B cell (primary cell): ENCODE results near the gene GIT1. TPM values are rescaled to one million over a fixed set of nuclear protein-coding genes. Genes with fewer than 3 reads are reported as not detected.

Experiments used
- ATAC-seq: fragments of 200-7000 bp; cut with Tn5 transposase; one replicate; pipeline ENCODE4 v1.10.0; 2021; ENCODE audit warnings: low read depth, mild to moderate bottlenecking, moderate number of reproducible peaks, moderate library complexity
- CTCF ChIA-PET: fragments of 350-600 bp; sonication (Branson Sonifier 250); formaldehyde crosslinking; loops from one replicate; lab custom pipeline; 2021; ENCODE audit warnings: antibody characterized with exemption, inconsistent platforms; lab: Charles Lee
- POLR2A ChIA-PET: fragments of 350-600 bp; sonication (Branson Sonifier 250); formaldehyde crosslinking; loops from one replicate; lab custom pipeline; 2021; ENCODE audit warnings: antibody characterized with exemption; lab: Charles Lee
- DNase-seq: peaks from one replicate; pipeline ENCODE4 v3.0.0; 2013
- H2AFZ ChIP-seq: 2 replicates; pipeline ENCODE4 v1.6.1; 2012; ENCODE audit warnings: mild to moderate bottlenecking, low read depth, low read length; ENCODE audit not compliant: insufficient read depth, poor library complexity, severe bottlenecking
- H3K27ac ChIP-seq, 2 donors: 1 replicate in 1 of 2; 2 replicates in 1 of 2; pipeline ENCODE4 v1.5.1; 2012 to 2013; ENCODE audit warnings: low read length in 2 of 2, mild to moderate bottlenecking in 2 of 2, moderate library complexity in 1 of 2
- H3K27me3 ChIP-seq, 4 experiments: fragments of 200-600 bp in 1 of 4; sonication (generic) in 1 of 4; replicated peaks in 1 of 4; 1 replicate in 2 of 4; 2 replicates in 2 of 4; pipeline versions ENCODE4 v1.6.1 to v1.7.0; 2013 to 2016; ENCODE audit warnings: low read length in 3 of 4, mild to moderate bottlenecking in 2 of 4, mixed read lengths in 1 of 4, moderate library complexity in 1 of 4; ENCODE audit not compliant: insufficient read depth in 4 of 4, control insufficient read depth in 3 of 4; ENCODE audit errors: control extremely low read depth in 1 of 4
- H3K36me3 ChIP-seq, 2 experiments: replicated peaks in 1 of 2; 1 replicate in 1 of 2; 2 replicates in 1 of 2; pipeline versions ENCODE4 v1.6.1 to v1.7.1; 2013; ENCODE audit warnings: low read length in 1 of 2; ENCODE audit not compliant: insufficient read depth in 2 of 2, control insufficient read depth in 1 of 2; ENCODE audit errors: control extremely low read depth in 1 of 2, extremely low read depth in 1 of 2
- H3K4me1 ChIP-seq, 2 donors: fragments of 200-600 bp in 1 of 2; sonication (generic) in 1 of 2; 1 replicate in 1 of 2; 2 replicates in 1 of 2; pipeline versions ENCODE4 v1.5.1 to v1.6.1; 2013 to 2017; ENCODE audit warnings: low read length in 2 of 2; ENCODE audit not compliant: control insufficient read depth in 2 of 2, insufficient read depth in 2 of 2
- H3K4me2 ChIP-seq: replicated peaks from 2 replicates; pipeline ENCODE3; 2012; ENCODE audit warnings: mild to moderate bottlenecking, low read depth, low read length; ENCODE audit not compliant: poor library complexity, severe bottlenecking
- H3K4me3 ChIP-seq, 5 experiments: fragments of 200-600 bp in 1 of 5; sonication (generic) in 1 of 5; 1 replicate in 3 of 5; 2 replicates in 2 of 5; pipeline versions ENCODE4 v1.5.1 to v1.7.0; 2011 to 2016; ENCODE audit warnings: low read length in 4 of 5, mild to moderate bottlenecking in 4 of 5, low read depth in 2 of 5, control low read depth in 1 of 5, moderate library complexity in 1 of 5; ENCODE audit not compliant: insufficient read depth in 1 of 5; ENCODE audit errors: control extremely low read depth in 1 of 5, extremely low read depth in 1 of 5
- H3K79me2 ChIP-seq: fragments of 200-600 bp; sonication (generic); one replicate; pipeline ENCODE4 v1.6.0; 2016; ENCODE audit warnings: low read length; ENCODE audit not compliant: control insufficient read depth, insufficient read depth
- H3K9ac ChIP-seq: fragments of 200-600 bp; sonication (generic); 2 replicates; pipeline ENCODE4 v1.6.1; 2017; ENCODE audit warnings: mild to moderate bottlenecking, low read length, moderate library complexity
- H3K9me3 ChIP-seq, 3 donors: one replicate each; pipeline versions ENCODE4 v1.6.1 to v1.7.1; 2013; ENCODE audit warnings: low read length in 2 of 3; ENCODE audit not compliant: control insufficient read depth in 2 of 3, insufficient read depth in 1 of 3; ENCODE audit errors: control extremely low read depth in 1 of 3
- H4K20me1 ChIP-seq: 2 replicates; pipeline ENCODE4 v1.6.0; 2012; ENCODE audit warnings: mild to moderate bottlenecking, low read length; ENCODE audit not compliant: insufficient read depth, control insufficient read depth, poor library complexity, severe bottlenecking
- H3K27ac Mint-ChIP-seq: one replicate; pipeline ENCODE4 v1.8.0; 2021; ENCODE audit warnings: mixed read lengths
- H3K27me3 Mint-ChIP-seq: one replicate; pipeline ENCODE4 v1.8.0; 2021; ENCODE audit warnings: mixed read lengths
- H3K4me1 Mint-ChIP-seq: one replicate; pipeline ENCODE4 v1.8.0; 2021; ENCODE audit warnings: mixed read lengths
- H3K4me3 Mint-ChIP-seq: one replicate; pipeline ENCODE4 v1.8.0; 2021; ENCODE audit warnings: mixed read lengths
- H3K9me3 Mint-ChIP-seq: one replicate; pipeline ENCODE4 v1.8.0; 2022; ENCODE audit warnings: mixed read lengths; ENCODE audit not compliant: insufficient read depth
- CTCF ChIP-seq: fragments of 200-600 bp; IDR thresholded peaks from one replicate; pipeline ENCODE4 v1.8.0; 2022; ENCODE audit warnings: antibody characterized with exemption, mild to moderate bottlenecking
- EZH2 ChIP-seq: IDR thresholded peaks from 2 replicates; pipeline ENCODE4 v1.6.1; 2012; ENCODE audit warnings: borderline replicate concordance, low read depth, mild to moderate bottlenecking, moderate library complexity, low read length; ENCODE audit not compliant: insufficient read depth, poor library complexity, severe bottlenecking
- WGBS: methylation state at CpG from one replicate; pipeline ENCODE4 v1.1.5; 2013; ENCODE audit warnings: missing lambda C conversion rate; ENCODE audit not compliant: insufficient coverage; 5-methylcytosine and 5-hydroxymethylcytosine counted together
- intact Hi-C: fragments of 100-400 bp; cut with micrococcal nuclease; formaldehyde crosslinking; loops from one replicate; pipeline ENCODE4 v1.10.0; 2022
- polyA plus RNA-seq: library from polyadenylated mRNA; depleted of rRNA; stranded (reverse); fragments of >200 nt; gene quantifications from 2 replicates; pipeline ENCODE4 v1.2.3, GENCODE V29; 2012
- total RNA-seq, 2 donors: library from RNA; stranded (reverse); fragments of 120-200 nt in 1 of 2; gene quantifications; 1 replicate in 1 of 2; 2 replicates in 1 of 2; pipeline versions ENCODE4 v1.2.3 to v1.2.4, GENCODE V29; 2013 to 2022

Gene GIT1
- total and polyA plus RNA-seq, 2 donors (not counting 1 experiment from before 2014, with no cell fraction given) = 49.3 to 61.9 TPM

DNA sequence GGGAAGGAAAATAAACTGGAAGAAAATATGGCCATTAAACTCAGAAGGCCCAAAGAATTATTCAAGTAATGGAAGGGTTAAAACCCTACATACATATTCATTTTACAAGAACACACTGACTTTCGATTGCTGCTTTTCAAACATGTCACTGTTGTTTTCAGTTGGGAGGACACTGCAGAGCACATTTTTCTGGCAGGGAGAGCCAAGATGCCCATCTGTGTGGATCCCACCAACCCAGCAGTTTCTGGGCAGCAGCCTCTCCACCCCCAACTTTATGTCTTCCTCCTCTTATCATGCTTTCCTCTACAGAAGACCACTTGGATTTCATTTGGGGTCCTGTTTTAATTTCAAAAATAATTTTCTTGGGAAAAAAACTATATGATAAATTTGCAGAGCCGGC, 40.4 kb upstream of the GIT1 start:
- H3K9ac ChIP-seq = no peak overlapping the region
- H3K4me3 Mint-ChIP-seq = no peak overlapping the region
- H3K9me3 Mint-ChIP-seq = no peaks in the 10 kb centered on the region
- H3K27me3 ChIP-seq = no peaks in the 10 kb centered on the region
- H3K27me3 Mint-ChIP-seq = no peaks in the 10 kb centered on the region
- ChIA-PET POLR2A (no interaction called here), CTCF (interaction anchor here (0.6 kb wide), 1 partner anchor 158 kb away, joined by 3 read pairs; no protein-coding TSS in a partner anchor)
- no peak overlapping the region for H2AFZ ChIP-seq
- H3K4me1 ChIP-seq = no peaks in the 10 kb centered on the region
- no peak overlapping the region for H3K27ac ChIP-seq
- DNase-seq = no peak
- 94% methylated on average over 2 of the region's 2 CpGs for WGBS
- no peak for ATAC-seq
- no peak overlapping the region for H3K4me3 ChIP-seq
- no peak overlapping the region for H3K27ac Mint-ChIP-seq
- H3K79me2 ChIP-seq = peaks cover 3% of the 10 kb centered on the region
- intact Hi-C loops = no loop called here
- H3K36me3 ChIP-seq = peaks cover 4 to 50% of the 10 kb centered on the region in 2 experiments
- TF ChIP-seq EZH2 = no peak
- TF ChIP-seq CTCF = no peak
- peaks cover 57% of the 10 kb centered on the region for H4K20me1 ChIP-seq
- H3K4me1 Mint-ChIP-seq = peaks cover 18% of the 10 kb centered on the region
- H3K9me3 ChIP-seq = no peaks in the 10 kb centered on the region
- H3K4me2 ChIP-seq = no peak overlapping the region

- H3K4me2 ChIP-seq = no peak overlapping the region
- Mint-ChIP-seq H3K4me3 (no peak overlapping the region), H3K9me3 (no peaks in the 10 kb centered on the region), H3K27me3 (no peaks in the 10 kb centered on the region), H3K27ac (peak overlapping the region; percentile 28), H3K4me1 (peaks cover 19% of the 10 kb centered on the region)
- H3K4me1 ChIP-seq = no peaks in the 10 kb centered on the region
- no peak overlapping the region for H3K4me3 ChIP-seq
- no peaks in the 10 kb centered on the region for H3K27me3 ChIP-seq
- H3K9me3 ChIP-seq = no peaks in the 10 kb centered on the region
- DNase-seq (no peak), ATAC-seq (no peak)
- intact Hi-C loops = no loop called here
- H3K9ac ChIP-seq = no peak overlapping the region
- WGBS = 100% methylated on average over 2 of the region's 2 CpGs
- POLR2A ChIA-PET = interaction anchor here (0.6 kb wide), 1 partner anchor 49 kb away, joined by 3 read pairs; no protein-coding TSS in a partner anchor
- H2AFZ ChIP-seq = no peak overlapping the region
- H3K36me3 ChIP-seq = peaks cover 2 to 42% of the 10 kb centered on the region in 2 experiments
- CTCF ChIA-PET = interaction anchor here (2.4 kb wide), 1 partner anchor 11 kb away, joined by 16 read pairs; no protein-coding TSS in a partner anchor
- H3K27ac ChIP-seq = no peak overlapping the region
- no peaks in the 10 kb centered on the region for H3K79me2 ChIP-seq
- TF ChIP-seq EZH2 (no peak), CTCF (no peak)
- H4K20me1 ChIP-seq = peaks cover 54% of the 10 kb centered on the region
These were observed 39.2 kb upstream of the GIT1 start for GRCh38 chr17:29628644-29629043.
